ENCODE measurements around the gene USP31.

- TF ChIP-seq MAFK (IDR thresholded peaks at IDR 0.05; ENCODE audit: low read depth, low read length) (no peak), MAX (IDR thresholded peaks at IDR 0.05) (no peak), HDAC2 (IDR thresholded peaks at IDR 0.05; ENCODE audit: borderline replicate concordance in 1 of 2, low read depth in 2 of 2, low read length in 2 of 2) (no peak), CTCF (IDR thresholded peaks at IDR 0.05; ENCODE audit: control extremely low read depth in 1 of 3, insufficient read depth in 1 of 3, low read depth in 1 of 3, low read length in 3 of 3) (no peak), CREB1 (IDR thresholded peaks at IDR 0.05) (no peak), FOSL1 (IDR thresholded peaks at IDR 0.05; ENCODE audit: insufficient read depth, low read depth, low read length) (no peak), RAD21 (IDR thresholded peaks at IDR 0.05 in 1 of 2, conservative IDR thresholded peaks at IDR 0.05 in 1 of 2; ENCODE audit: low read depth in 2 of 2, low read length in 2 of 2) (no peak), GABPA (IDR thresholded peaks at IDR 0.05; ENCODE audit: borderline replicate concordance, insufficient read depth, low read length) (no peak), EZH2 (IDR thresholded peaks at IDR 0.05; ENCODE audit: low read depth, low read length, severe bottlenecking) (no peak), POLR2A (IDR thresholded peaks at IDR 0.05; ENCODE audit: control extremely low read depth in 1 of 2, low read depth in 2 of 2, low read length in 2 of 2) (no peak), POLR2AphosphoS5 (IDR thresholded peaks at IDR 0.05; ENCODE audit: low read depth, low read length) (no peak), CHD1 (IDR thresholded peaks at IDR 0.05; ENCODE audit: low read depth, low read length) (no peak), TCF12 (IDR thresholded peaks at IDR 0.05; ENCODE audit: low read depth, low read length) (no peak)
These were observed 28.2 kb downstream of the USP31 start for GRCh38 chr16:23121024-23121423.
